Measurements from ENCODE around the gene NRDE2.

DNA sequence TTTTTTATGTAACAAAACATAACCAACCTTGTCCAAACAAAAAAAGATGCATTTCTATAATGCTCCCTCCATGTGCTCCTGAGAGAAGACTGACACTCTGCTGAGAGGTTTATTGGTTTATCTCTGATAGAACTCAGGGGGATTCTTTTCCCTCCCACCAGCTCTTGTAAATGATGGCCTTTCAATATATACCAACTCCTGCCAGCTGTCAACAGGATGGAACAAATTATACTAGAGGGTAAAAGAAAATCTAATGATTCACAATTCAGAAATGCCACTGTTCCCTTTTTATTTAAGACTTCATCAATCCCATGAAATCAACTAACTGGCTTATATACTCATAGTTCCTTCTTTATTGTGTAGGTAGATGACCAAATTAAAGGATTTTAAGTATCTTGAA, 50.0 kb downstream of the NRDE2 start:
- no peak for TF ChIP-seq POLR2AphosphoS5 (IDR thresholded peaks at IDR 0.05)
- TF ChIP-seq, protein P1, sequence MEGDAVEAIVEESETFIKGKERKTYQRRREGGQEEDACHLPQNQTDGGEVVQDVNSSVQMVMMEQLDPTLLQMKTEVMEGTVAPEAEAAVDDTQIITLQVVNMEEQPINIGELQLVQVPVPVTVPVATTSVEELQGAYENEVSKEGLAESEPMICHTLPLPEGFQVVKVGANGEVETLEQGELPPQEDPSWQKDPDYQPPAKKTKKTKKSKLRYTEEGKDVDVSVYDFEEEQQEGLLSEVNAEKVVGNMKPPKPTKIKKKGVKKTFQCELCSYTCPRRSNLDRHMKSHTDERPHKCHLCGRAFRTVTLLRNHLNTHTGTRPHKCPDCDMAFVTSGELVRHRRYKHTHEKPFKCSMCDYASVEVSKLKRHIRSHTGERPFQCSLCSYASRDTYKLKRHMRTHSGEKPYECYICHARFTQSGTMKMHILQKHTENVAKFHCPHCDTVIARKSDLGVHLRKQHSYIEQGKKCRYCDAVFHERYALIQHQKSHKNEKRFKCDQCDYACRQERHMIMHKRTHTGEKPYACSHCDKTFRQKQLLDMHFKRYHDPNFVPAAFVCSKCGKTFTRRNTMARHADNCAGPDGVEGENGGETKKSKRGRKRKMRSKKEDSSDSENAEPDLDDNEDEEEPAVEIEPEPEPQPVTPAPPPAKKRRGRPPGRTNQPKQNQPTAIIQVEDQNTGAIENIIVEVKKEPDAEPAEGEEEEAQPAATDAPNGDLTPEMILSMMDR (IDR thresholded peaks at IDR 0.05): no peak
- no peak for TF ChIP-seq POLR2A (IDR thresholded peaks at IDR 0.05)
- no peak for TF ChIP-seq EP300 (IDR thresholded peaks at IDR 0.05)

Measured in gastroesophageal sphincter (tissue), 3 donors.